Mucosa of rectum (tissue), 2 donors: ENCODE measurements around the gene PHOSPHO1.

ENCODE experiments used
- H3K27ac ChIP-seq, 2 donors: one replicate each; pipeline ENCODE4 v1.7.0; 2013; ENCODE audit warnings: inconsistent platforms in 2 of 2, low read depth in 2 of 2, low read length in 2 of 2
- H3K27me3 ChIP-seq, 2 donors: one replicate each; pipeline ENCODE4 v1.7.0; 2013; ENCODE audit warnings: low read length in 2 of 2; ENCODE audit not compliant: control insufficient read depth in 2 of 2, insufficient read depth in 2 of 2
- H3K36me3 ChIP-seq, 2 donors: one replicate each; pipeline ENCODE4 v1.7.0; 2013; ENCODE audit warnings: low read length in 2 of 2; ENCODE audit not compliant: control insufficient read depth in 2 of 2, insufficient read depth in 2 of 2
- H3K4me1 ChIP-seq, 2 donors: one replicate each; pipeline ENCODE4 v1.7.0; 2013; ENCODE audit warnings: low read length in 2 of 2, mild to moderate bottlenecking in 1 of 2; ENCODE audit not compliant: control insufficient read depth in 2 of 2, insufficient read depth in 2 of 2
- H3K4me3 ChIP-seq, 2 donors: one replicate each; pipeline ENCODE4 v1.7.0; 2013; ENCODE audit warnings: low read length in 2 of 2
- H3K9ac ChIP-seq, 2 donors: one replicate each; pipeline ENCODE4 v1.7.0; 2013; ENCODE audit warnings: low read length in 2 of 2, low read depth in 1 of 2, mild to moderate bottlenecking in 1 of 2
- H3K9me3 ChIP-seq, 2 donors: one replicate each; pipeline ENCODE4 v1.7.0; 2013; ENCODE audit warnings: low read length in 2 of 2; ENCODE audit not compliant: control insufficient read depth in 2 of 2
- donor health status: healthy.
- donor health status: Normal muscosa, but diverticular disease.

PHOSPHO1 gene

DNA sequence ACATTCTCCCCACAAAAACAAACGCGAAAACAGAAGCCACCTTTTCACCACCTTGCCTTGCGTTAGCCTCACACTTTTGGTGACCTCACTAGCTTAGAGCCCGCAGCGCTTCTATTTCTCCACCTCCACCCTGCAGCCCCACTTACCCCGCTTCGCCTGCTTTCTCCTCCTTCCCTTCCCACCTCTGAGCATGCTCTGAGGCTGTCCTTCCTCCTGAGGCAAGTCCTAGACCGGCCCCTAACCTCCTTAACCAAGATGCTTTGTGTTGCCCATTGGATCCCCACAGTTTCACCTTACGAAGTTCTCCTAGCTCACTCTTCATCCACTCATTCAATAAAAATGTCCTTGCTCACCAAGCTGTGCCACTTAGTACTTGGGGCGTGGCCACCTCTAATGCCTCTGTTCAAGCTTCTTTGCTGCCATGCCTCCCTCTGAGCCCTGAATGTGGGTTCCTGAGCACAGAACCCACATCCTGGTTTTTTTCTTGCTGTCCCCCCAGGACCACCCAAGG lies 21.5 kb downstream of the PHOSPHO1 start:
- Histone ChIP-seq H3K36me3 (no peaks in the 10 kb centered on the region), H3K27me3 (peaks cover 0 to 3% of the 10 kb centered on the region in 2 donors), H3K27ac (no peak overlapping the region), H3K9me3 (no peaks in the 10 kb centered on the region), H3K4me3 (no peak overlapping the region), H3K9ac (no peak overlapping the region), H3K4me1 (peaks cover 10% of the 10 kb centered on the region in 2 donors)

DNA sequence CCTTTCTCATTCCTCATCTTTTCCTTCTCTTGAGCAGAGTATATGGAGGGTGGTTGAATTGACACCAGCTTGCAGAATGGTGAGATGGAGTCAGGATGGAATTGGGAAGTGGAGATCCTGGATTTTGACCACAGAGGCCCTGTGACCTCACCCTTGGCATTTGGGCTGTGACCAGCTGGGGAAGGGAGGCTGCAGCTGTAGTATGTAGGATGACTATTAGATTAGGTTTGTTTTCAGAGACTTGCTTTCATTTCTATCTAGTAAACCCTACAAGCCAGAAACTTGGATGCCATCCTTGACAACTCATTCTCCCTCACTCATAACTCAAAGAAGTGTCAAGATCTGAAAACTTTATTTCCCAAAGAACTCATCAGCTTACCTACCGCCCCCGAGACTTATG lies 26.1 kb downstream of the PHOSPHO1 start:
- Histone ChIP-seq H3K36me3 (no peaks in the 10 kb centered on the region), H3K9me3 (no peaks in the 10 kb centered on the region), H3K9ac (no peak overlapping the region), H3K4me3 (no peak overlapping the region), H3K27ac (no peak overlapping the region), H3K27me3 (peaks cover 0 to 3% of the 10 kb centered on the region in 2 donors), H3K4me1 (peaks cover 5% of the 10 kb centered on the region in 2 donors)

DNA sequence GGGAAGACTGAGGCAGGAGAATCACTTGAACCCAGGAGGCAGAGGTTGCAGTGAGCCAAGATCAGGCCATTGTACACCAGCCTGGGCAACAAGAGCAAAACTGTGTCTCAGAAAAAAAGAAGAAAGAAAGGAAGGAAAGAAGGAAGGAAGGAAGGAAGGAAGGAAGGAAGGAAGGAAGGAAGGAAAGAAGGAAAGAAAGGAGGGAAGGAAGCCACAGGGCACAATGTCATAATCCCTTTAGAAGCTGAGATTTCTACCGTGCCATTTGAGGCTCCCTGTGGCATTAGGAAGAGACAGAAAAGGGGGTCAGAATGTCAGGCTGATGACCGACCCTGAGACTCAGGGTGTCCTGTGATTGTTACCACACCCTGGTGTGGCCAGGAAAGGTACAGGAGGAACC lies 26.8 kb downstream of the PHOSPHO1 start:
- H3K9ac ChIP-seq: no peak overlapping the region
- no peak overlapping the region for H3K27ac ChIP-seq
- H3K4me1 ChIP-seq: no peaks in the 10 kb centered on the region
- H3K9me3 ChIP-seq: no peaks in the 10 kb centered on the region
- H3K4me3 ChIP-seq: no peak overlapping the region
- H3K36me3 ChIP-seq: no peaks in the 10 kb centered on the region
- H3K27me3 ChIP-seq: peaks cover 0 to 3% of the 10 kb centered on the region in 2 donors

DNA sequence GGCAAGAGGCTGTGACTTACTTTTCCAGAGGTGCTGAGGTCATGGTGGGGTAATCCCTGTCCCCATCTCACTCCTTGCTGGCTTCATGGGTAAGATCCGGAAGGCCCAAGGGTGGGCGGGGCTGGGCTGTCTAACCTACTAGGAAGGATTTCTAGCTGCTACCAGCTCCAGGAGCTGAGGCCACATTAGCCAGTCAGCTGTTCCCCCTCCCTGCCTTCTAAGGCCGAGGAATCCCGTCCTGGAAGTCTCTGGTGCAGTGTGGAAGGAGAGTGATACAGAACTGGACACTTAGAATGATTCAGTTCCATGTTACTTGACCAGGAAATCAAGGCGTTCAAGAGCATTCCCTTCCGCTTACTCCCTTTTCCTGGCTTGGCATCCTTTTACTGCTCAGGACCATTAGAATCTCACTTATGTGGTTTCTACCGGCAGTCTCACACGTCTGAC lies 29.1 kb downstream of the PHOSPHO1 start:
- Histone ChIP-seq H3K9ac (no peak overlapping the region), H3K4me3 (no peak overlapping the region), H3K9me3 (no peaks in the 10 kb centered on the region), H3K4me1 (no peaks in the 10 kb centered on the region), H3K27ac (no peak overlapping the region), H3K27me3 (no peaks in the 10 kb centered on the region), H3K36me3 (no peaks in the 10 kb centered on the region)

DNA sequence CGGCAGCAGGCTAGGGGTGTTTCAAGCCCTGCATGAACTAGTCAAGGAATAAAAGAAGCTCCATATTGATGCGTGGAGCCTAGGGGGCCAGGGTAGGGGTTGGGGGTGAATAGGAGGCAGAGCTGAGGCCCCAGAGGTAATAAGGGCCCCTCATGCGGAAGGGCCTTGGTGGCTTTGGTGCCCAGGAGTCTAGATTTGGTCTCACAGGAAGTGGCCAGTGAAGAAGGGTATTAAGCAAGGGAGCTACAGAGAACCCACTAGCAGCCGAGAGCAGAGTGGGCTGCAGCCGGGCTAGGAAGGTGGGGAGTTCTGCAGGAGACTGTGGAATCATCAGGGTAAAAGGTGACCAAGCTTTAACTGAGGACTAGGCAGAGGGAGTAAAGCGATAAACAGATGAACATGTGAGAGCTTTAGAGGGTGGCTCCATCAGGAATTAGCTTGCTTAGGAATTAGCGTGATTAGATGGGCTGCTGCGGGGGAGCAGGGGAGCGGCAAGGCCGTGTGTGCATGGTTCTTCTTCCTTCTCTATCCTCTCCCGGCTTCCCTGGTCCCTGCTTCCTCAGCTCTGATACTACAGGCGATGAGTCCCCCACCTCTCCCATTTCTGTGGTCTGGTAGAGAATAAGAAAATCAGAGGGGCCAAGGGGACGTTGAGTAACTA lies 30.0 kb downstream of the PHOSPHO1 start:
- H3K4me3 ChIP-seq: no peak overlapping the region
- H3K36me3 ChIP-seq: no peaks in the 10 kb centered on the region
- H3K27ac ChIP-seq: no peak overlapping the region
- H3K4me1 ChIP-seq: no peaks in the 10 kb centered on the region
- H3K9me3 ChIP-seq: no peaks in the 10 kb centered on the region
- H3K27me3 ChIP-seq: no peaks in the 10 kb centered on the region
- H3K9ac ChIP-seq: no peak overlapping the region

DNA sequence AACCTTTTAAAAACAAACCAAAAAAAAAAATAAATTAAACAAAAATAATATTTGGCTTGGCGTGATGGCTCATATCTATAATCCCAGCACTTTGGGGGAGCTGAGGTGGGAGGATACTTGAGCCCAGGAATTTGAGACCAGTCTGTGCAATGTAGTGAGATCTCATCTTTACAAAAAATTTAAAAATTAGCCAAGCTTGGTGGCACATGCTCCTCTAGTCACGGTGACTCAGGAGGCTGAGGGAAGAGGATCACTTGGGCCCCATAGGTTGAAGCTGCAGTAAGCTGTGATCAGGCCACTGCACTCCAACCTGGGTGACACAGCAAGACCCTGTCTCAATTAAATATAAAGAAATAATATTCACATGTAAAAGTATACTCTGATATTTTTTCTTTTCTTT lies 32.4 kb downstream of the PHOSPHO1 start:
- Histone ChIP-seq H3K4me3 (no peak overlapping the region), H3K9ac (no peak overlapping the region), H3K36me3 (no peaks in the 10 kb centered on the region), H3K27me3 (no peaks in the 10 kb centered on the region), H3K4me1 (peaks cover 4 to 5% of the 10 kb centered on the region in 2 donors), H3K27ac (no peak overlapping the region), H3K9me3 (no peaks in the 10 kb centered on the region)

DNA sequence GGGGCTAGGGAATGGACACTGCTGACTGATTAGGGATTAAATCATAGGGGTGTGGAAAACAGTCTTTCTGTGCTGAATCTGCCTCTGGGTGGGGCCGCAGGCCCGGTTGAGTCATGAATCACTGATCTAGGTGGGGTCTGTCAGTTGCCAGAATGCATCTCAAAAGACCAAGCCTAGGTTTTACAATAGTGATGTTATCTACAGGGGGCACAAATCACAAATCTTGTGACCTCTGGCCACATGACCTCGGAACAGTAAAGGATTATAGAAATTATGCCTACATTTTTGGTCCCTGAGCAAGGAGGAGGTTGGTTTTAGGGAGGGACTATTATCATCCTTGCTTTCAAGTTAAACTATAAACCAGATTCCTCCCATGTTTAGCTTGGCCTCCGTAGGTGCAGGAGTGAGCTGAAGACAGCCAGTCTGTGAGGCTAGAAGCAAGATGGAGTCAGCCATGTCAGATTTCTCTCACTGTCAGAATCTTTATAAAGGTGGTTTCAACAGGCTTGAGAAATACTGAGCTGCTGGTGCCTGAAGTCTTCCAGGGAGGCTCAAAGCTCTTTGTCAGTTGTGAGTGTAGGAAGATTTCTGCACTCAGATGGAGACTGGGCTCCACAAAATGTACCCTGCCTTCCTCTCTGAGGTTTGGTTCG lies 33.1 kb downstream of the PHOSPHO1 start:
- H3K9ac ChIP-seq: no peak overlapping the region
- no peaks in the 10 kb centered on the region for H3K9me3 ChIP-seq
- no peaks in the 10 kb centered on the region for H3K36me3 ChIP-seq
- H3K27ac ChIP-seq: no peak overlapping the region
- peaks cover 4 to 5% of the 10 kb centered on the region in 2 donors for H3K4me1 ChIP-seq
- no peak overlapping the region for H3K4me3 ChIP-seq
- no peaks in the 10 kb centered on the region for H3K27me3 ChIP-seq

DNA sequence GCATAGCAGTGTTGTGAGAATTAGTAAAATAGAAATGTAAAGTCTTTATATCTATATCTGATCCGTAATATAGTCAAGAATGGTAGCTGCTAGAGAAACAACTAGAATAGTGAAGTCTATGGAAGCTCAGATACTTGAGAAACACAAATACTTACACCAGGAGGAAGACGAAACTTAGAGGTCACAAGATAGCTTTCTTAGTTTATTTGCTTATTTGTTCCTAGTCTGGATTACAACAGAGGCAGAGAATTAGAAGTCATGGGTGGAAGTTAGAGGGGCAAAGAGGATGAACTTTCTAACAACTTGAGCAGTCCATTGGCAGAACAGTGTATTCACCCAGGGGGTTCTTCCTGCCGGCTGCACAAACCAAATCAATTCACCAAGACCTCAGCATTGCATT lies 34.1 kb downstream of the PHOSPHO1 start:
- H3K27ac ChIP-seq: no peak overlapping the region
- H3K4me3 ChIP-seq: no peak overlapping the region
- H3K36me3 ChIP-seq: no peaks in the 10 kb centered on the region
- no peaks in the 10 kb centered on the region for H3K9me3 ChIP-seq
- H3K4me1 ChIP-seq: peaks cover 4 to 5% of the 10 kb centered on the region in 2 donors
- no peaks in the 10 kb centered on the region for H3K27me3 ChIP-seq
- H3K9ac ChIP-seq: no peak overlapping the region

DNA sequence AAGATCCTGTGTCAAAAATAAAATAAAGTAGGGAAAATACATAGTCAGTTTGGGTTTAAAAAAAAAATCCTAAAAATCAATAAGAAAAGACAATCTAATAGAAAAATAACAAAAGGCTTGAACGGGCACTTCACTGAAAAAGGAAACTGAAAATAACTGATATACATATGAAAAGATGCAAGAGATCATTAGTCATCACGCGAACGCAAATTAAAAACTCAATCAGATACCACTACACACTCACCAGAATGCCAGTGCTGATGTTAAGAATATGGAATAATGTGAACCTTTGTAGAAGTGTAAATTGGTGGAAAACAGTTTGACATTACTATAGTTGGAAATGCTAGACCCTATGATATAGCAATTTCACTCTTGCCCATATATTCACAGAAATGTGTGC lies 34.8 kb downstream of the PHOSPHO1 start:
- H3K9ac ChIP-seq: no peak overlapping the region
- no peak overlapping the region for H3K27ac ChIP-seq
- H3K9me3 ChIP-seq: no peaks in the 10 kb centered on the region
- H3K4me3 ChIP-seq: no peak overlapping the region
- peaks cover 4 to 5% of the 10 kb centered on the region in 2 donors for H3K4me1 ChIP-seq
- no peaks in the 10 kb centered on the region for H3K36me3 ChIP-seq
- H3K27me3 ChIP-seq: no peaks in the 10 kb centered on the region

DNA sequence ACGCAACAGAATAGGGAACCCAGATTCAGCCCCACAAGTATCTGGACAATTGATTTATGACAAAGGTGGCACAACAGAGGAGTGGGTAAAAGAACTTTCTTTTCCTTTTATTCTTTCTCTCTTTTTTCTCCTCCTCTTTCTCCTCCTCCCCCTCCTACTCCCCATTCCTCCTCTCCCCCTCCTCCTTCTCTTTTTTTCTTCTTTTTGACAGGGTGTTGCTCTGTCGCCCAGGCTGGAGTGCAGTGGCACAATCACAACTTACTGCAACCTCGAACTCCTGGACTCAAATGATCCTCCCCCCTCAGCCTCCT lies 36.3 kb downstream of the PHOSPHO1 start:
- H3K4me3 ChIP-seq: peak overlapping the region in 1 of 2 donors; percentile 83
- H3K9ac ChIP-seq: no peak overlapping the region
- no peaks in the 10 kb centered on the region for H3K27me3 ChIP-seq
- H3K4me1 ChIP-seq: peaks cover 4 to 5% of the 10 kb centered on the region in 2 donors
- H3K27ac ChIP-seq: no peak overlapping the region
- H3K36me3 ChIP-seq: no peaks in the 10 kb centered on the region
- no peaks in the 10 kb centered on the region for H3K9me3 ChIP-seq
